ENCODE results near the gene RAPH1. TPM values are rescaled to one million over a fixed set of nuclear protein-coding genes. Genes with fewer than 3 reads are reported as not detected.
A peak's percentile ranks its signal among the peaks of the same experiment; 100 is the strongest.

Gene RAPH1
- total and polyA plus RNA-seq, 9 of the 15 experiments (the other 6 are each of a cell fraction or from before 2014, with no cell fraction given), result 0.07 to 0.71 (median 0.27) TPM

- H3K4me1 ChIP-seq (replicated peaks in 1 of 2; ENCODE audit: control insufficient read depth in 2 of 2, insufficient read depth in 2 of 2, low read length in 2 of 2), result peaks cover 2% of the 10 kb centered on the region in 2 experiments; a peak in 2 of 5 replicates
- intact Hi-C loops (cut with micrococcal nuclease) (no loop called here), in situ Hi-C loops (cut with MboI) (no loop called here)
- no peaks in the 10 kb centered on the region for H3K9me3 ChIP-seq (replicated peaks; ENCODE audit: control insufficient read depth, insufficient read depth, low read depth, low read length)
- BruUV-seq (replicated peaks), result no TSS peak
- H3K79me2 ChIP-seq (ENCODE audit: control insufficient read depth, insufficient read depth, low read length), result no peaks in the 10 kb centered on the region
- H4K20me1 ChIP-seq (replicated peaks; ENCODE audit: control insufficient read depth, insufficient read depth, low read length), result no peaks in the 10 kb centered on the region
- no peaks in the 10 kb centered on the region for H3K36me3 ChIP-seq (ENCODE audit: control insufficient read depth, insufficient read depth, low read length)
- no peak overlapping the region for H2AFZ ChIP-seq (ENCODE audit: low read depth, low read length)
- ChIA-PET POLR2A (no interaction called here), CTCF (ENCODE audit: low intra/inter-chr PET ratio) (no interaction called here)
- H3K9ac ChIP-seq (ENCODE audit: insufficient read depth in 1 of 2, low read depth in 2 of 2, low read length in 2 of 2), result no peak overlapping the region
- DNase-seq (ENCODE audit: extremely low read depth in 1 of 4, low spot score in 3 of 4) (peak in 3 of 4 experiments; percentile 9 to 28 (median 17)), ATAC-seq (no peak), FAIRE-seq (no peak)
- H3K4me2 ChIP-seq (ENCODE audit: insufficient read depth, low read length), result no peak overlapping the region
- 40% methylated on average over 4 of the region's 5 CpGs for WGBS (ENCODE audit: insufficient coverage, low coverage, missing lambda C conversion rate)
- H3K9me1 ChIP-seq (ENCODE audit: control insufficient read depth, insufficient read depth, low read length), result no peaks in the 10 kb centered on the region
- no peak overlapping the region for H3K27ac ChIP-seq (ENCODE audit: extremely low read depth, low read depth, low read length)
- H3K27me3 ChIP-seq (ENCODE audit: control insufficient read depth in 2 of 2, insufficient read depth in 2 of 2, low read length in 2 of 2), result no peaks in the 10 kb centered on the region
- no peak overlapping the region for H3K4me3 ChIP-seq
- no peak for TF ChIP-seq SETDB1 (IDR thresholded peaks at IDR 0.05; ENCODE audit: low read length)
- no peak for TF ChIP-seq SRF (CRISPR knock-in tag; IDR thresholded peaks at IDR 0.05)
- TF ChIP-seq ZNF639 (CRISPR knock-in tag; conservative IDR thresholded peaks at IDR 0.05 in 1 of 2, IDR thresholded peaks at IDR 0.05 in 1 of 2), result no peak
- TF ChIP-seq CHCHD3 (CRISPR knock-in tag; IDR thresholded peaks at IDR 0.05), result no peak
- no peak for TF ChIP-seq ZNF431 (CRISPR knock-in tag; IDR thresholded peaks at IDR 0.05)
- no peak for TF ChIP-seq E2F1 (CRISPR knock-in tag; IDR thresholded peaks at IDR 0.05)
- TF ChIP-seq PHB2 (IDR thresholded peaks at IDR 0.05; ENCODE audit: low read depth), result no peak
- TF ChIP-seq SUPT5H (IDR thresholded peaks at IDR 0.05), result no peak
- TF ChIP-seq PTRF (tag; IDR thresholded peaks at IDR 0.05), result no peak
- TF ChIP-seq DACH1 (IDR thresholded peaks at IDR 0.05; ENCODE audit: partially characterized antibody), result no peak
- TF ChIP-seq CGGBP1 (CRISPR knock-in tag; IDR thresholded peaks at IDR 0.05), result no peak
- TF ChIP-seq TCF3 (CRISPR knock-in tag; IDR thresholded peaks at IDR 0.05), result peak; percentile 52
- TF ChIP-seq POLR2AphosphoS5 (IDR thresholded peaks at IDR 0.05; ENCODE audit: control insufficient read depth, insufficient read depth, low read depth, low read length), result no peak
- peak; percentile 37 for TF ChIP-seq CBFA2T2 (conservative IDR thresholded peaks at IDR 0.05)
- no peak for TF ChIP-seq ZNF583 (CRISPR knock-in tag; IDR thresholded peaks at IDR 0.05)
- no peak for TF ChIP-seq NEUROD1 (IDR thresholded peaks at IDR 0.05; ENCODE audit: borderline replicate concordance, low read depth, low read length, partially characterized antibody)
- TF ChIP-seq FOXJ3 (CRISPR knock-in tag; IDR thresholded peaks at IDR 0.05), result no peak
- TF ChIP-seq CTBP1 (IDR thresholded peaks at IDR 0.05; ENCODE audit: borderline replicate concordance), result no peak
- TF ChIP-seq ZNF384 (IDR thresholded peaks at IDR 0.05; ENCODE audit: low read depth, low read length), result no peak
- TF ChIP-seq ZNF316 (IDR thresholded peaks at IDR 0.05), result peak; percentile 88
- TF ChIP-seq DPF2 (IDR thresholded peaks at IDR 0.05), result 0 out of 2 replicates have a peak, but pooled peaks have one; percentile 20
Measured at GRCh38 chr2:203366639-203367466, 168.2 kb downstream of the RAPH1 start.

Data from K562 (cell line).